ENCODE measurements around the gene APPBP2. TPM values are rescaled to one million over a fixed set of nuclear protein-coding genes. Genes with fewer than 3 reads are reported as not detected.
"Not testable (repeated sequence)": the region's sequence is repeated elsewhere in the genome, so short reads cannot be mapped to it uniquely, and the experiment has no call there.

APPBP2 gene, protein sequence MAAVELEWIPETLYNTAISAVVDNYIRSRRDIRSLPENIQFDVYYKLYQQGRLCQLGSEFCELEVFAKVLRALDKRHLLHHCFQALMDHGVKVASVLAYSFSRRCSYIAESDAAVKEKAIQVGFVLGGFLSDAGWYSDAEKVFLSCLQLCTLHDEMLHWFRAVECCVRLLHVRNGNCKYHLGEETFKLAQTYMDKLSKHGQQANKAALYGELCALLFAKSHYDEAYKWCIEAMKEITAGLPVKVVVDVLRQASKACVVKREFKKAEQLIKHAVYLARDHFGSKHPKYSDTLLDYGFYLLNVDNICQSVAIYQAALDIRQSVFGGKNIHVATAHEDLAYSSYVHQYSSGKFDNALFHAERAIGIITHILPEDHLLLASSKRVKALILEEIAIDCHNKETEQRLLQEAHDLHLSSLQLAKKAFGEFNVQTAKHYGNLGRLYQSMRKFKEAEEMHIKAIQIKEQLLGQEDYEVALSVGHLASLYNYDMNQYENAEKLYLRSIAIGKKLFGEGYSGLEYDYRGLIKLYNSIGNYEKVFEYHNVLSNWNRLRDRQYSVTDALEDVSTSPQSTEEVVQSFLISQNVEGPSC
- total RNA-seq: 10 to 100 TPM; 31.3 to 38.2 TPM
- long read RNA-seq, donor 1, full-length matches to known transcripts: 9 of 14 reads
- long read RNA-seq, donor 1, partial matches to known transcripts: 1 of 14 reads
- long read RNA-seq, donor 1, other reads (novel, unspliced or antisense): 4 of 14 reads
- long read RNA-seq, donor 2, full-length matches to known transcripts: 47 of 56 reads
- long read RNA-seq, donor 2, partial matches to known transcripts: 3 of 56 reads
- long read RNA-seq, donor 2, other reads (novel, unspliced or antisense): 6 of 56 reads

DNA sequence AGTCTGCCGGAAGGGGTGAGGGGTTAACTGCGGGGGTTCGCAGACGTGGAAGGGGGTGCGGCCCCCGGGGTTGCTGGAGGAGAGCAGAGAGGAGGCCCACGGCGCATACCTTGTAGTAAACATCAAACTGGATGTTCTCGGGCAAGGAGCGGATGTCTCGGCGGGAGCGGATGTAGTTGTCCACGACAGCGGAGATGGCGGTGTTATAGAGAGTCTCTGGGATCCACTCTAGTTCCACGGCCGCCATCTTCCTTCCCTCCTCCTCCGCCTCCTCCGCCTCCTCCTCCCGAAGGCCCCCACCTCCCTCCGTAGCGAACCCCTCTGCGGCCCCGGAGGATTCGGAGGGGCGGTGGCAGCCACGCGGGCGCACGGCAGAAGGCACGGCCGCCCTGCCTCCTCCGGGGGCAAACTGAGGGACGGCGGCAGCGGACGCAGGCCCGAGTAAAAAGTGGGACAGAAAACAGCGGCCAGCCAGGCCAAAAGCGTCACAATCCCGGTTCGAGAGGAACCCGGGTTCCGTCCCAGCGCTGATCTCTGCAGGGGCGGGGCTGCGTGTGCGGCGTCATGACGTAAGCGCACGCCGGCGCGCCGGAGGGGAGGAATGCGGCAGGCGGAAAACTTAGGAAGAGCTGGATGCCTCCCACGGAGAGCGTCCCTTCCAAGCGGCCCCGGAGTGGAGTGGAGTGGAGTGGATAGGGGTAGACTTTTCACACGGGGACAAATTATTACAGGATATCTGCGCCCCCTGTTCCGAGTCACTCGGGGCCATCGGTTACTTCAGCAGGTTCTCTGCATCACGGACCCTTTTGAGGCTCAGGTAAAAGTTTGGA lies at the start of gene APPBP2:
APPBP2 (minus strand) TSS at position 558 of the 830 bp plus-strand sequence; CDS start at position 247, 311 bp downstream.
- intact Hi-C loops (cut with DNase I): no loop called here
- DNase-seq (ENCODE audit: low spot score): peak; percentile 97

DNA sequence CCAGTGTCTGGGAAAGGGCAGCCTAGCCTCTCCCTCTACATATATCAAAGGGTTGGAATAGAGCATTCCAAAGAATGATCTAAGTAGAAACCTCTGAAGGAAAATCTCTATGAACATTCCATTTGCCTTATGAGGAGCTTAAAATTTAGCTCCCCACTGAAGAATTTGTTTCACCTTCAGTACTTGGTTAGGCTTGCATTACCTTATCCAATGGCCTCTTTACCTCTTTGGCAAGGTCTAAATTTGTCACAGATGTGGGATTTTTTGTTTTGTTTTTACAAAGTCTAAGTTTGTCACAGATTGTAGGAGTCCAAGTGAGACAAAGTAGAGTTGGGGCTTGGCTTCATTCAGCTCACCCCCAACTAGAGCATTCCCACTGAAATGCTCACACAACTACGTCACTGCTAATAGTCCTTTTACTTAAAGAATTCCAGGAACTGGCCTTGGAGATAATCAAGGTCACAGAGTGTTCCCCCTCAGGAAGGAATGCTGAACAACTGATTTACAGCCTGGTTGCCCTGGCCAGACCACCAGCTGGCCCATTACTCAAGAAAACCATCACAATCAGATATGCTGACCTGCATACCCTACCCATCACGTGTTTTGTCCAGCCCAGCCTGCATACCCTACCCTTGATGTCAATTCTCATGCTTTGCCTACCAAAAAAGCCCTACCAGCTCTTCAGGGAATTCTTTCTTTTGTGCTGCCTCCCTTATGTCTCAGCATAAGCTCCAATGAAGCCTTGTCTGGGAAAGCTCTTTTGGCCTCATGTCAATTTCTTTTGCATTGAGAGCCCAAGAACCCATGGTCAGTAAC lies 47.4 kb upstream of the APPBP2 start:
- intact Hi-C loops (cut with DNase I): loop anchor here in 1 of 2 donors (10.0 kb wide), 1 partner anchor 61 kb away; no protein-coding TSS in a partner anchor

DNA sequence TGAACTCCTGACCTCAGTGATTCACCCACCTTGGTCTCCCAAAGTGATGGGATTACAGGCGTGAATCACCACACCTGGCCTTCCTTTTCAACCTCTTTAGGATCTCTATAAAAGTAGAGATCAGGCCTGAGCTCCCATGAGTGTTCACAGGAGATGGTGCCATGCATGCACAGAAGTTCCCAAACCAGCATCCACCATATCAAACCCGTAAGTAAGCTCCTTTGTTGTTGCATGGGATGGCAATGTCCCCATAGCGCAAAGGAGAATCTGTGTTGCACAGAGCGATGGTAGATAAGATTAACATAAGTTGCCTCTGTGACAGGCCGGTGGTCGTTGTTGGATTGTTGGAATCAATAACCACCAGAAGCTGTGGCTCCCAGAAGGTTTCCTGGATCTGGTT lies 39.2 kb upstream of the APPBP2 start:
- intact Hi-C loops (cut with DNase I): no loop called here
- DNase-seq (ENCODE audit: low spot score): no peak

More for the DNA sequence above, 47.4 kb upstream of the APPBP2 start:
- no peak for DNase-seq (ENCODE audit: low spot score)

DNA sequence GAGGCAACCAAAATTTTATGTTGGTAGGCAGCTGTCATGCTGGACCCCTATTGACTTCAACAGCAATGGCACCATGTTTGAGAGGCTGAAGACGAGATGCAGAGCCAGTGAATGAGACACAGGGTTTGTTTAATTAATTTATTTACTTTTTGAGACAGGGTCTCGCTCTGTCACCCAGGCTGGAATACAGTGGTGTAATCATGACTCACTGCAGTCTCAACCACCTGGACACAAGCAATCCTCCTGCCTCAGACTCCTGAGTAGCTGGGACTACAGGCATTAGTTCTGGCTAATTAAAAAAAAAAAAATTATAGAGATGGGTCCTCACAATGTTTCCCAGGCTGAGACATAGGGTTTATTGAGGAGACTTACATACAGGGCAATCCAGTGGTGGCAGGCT lies 37.7 kb upstream of the APPBP2 start:
- intact Hi-C loops (cut with DNase I): no loop called here
- no peak for DNase-seq (ENCODE audit: low spot score)

DNA sequence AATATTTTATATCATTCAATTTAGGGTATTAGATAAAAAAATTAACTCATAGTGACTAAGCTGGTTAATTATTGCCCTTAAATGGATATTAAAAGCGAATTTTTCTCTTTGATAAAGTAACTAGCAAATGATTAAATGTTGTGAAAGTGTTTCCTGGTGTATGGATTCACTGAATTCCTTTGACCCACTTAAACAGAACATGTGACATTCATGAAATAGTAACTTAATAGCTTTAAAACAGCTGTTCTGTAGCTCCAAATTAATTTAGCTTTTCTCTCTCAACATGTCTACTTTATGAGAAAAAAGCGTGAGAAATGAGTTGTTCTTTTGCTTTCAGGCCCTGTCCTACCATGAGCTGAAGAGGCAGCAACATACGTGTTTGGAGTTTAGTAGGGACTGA lies 36.4 kb upstream of the APPBP2 start:
- no peak for DNase-seq (ENCODE audit: low spot score)
- intact Hi-C loops (cut with DNase I): no loop called here

DNA sequence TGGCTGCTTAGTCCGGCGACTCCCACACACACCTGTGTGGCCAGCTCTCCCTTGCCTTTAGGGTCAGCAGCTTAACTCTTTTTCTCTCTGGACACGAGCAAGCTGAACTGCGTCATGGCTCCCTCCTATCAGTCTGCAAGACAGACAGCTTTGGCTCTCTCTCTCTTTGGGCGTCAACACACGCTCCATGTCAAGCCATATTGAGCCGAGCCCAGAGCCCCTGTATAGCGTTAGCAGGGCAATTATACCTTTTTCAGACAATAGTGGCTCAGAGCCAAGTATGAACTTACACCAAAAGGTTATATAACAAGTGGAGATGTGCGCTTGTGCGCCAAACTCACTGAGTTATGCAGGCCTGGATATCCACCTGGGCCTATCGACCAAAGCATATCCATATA lies 34.8 kb upstream of the APPBP2 start:
- intact Hi-C loops (cut with DNase I): no loop called here
- no peak for DNase-seq (ENCODE audit: low spot score)

DNA sequence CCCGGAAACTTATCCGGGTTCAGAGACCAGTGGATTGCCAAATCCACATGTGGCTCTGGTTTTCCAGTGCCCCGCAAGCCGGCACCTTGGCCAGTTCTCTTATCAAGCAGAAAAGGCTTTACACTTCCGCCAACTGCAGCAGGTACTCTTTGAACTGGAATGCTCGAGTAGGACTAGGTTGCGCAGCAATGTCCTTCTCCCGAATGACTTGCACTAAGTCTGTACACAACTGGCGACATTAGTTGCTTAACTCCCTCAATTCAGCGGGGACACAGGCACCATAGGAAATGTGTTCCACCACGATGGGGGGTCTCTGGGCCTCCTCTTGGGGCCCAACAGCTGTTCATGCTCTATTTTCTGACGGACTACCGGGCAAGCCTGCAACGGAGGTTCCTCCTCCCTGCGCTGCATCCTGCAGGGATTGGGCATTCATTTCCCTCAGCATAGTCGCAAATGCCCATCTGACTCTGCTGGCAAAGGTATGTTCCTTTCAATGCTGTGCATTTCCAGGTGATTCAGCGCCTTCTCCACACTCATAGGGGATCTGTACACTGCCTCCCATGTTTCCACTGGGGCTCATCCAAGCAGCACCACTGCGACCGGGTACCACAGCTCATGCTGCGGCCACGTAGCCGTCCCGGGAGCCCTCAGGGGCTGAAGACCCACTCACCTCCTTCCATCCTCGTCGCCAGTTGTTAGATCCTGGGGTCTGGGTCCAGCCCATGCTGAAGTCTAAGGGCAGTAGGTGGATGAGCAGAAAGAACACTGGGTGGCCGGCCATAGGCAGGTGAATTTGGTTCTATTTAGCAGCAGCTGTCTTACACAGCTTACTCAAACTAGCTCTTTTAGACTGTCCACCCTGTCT lies 34.2 kb upstream of the APPBP2 start:
- intact Hi-C loops (cut with DNase I): no loop called here
- DNase-seq (ENCODE audit: low spot score): no peak

DNA sequence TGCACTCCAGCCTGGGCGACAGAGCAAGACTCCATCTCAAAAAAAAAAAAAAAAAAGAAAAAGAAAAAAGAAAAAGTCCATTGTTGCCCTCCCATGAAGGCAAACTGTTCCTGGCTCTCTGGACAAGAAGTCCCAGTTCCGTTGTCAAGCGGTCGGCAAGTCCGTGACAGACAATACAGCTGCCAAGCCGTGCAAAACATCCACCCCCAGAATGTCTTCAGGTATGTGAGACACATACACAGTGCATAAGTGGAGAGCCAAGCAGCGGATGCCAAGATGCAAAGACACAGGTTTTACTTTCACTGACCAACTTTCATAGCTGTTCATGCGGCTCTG lies 33.6 kb upstream of the APPBP2 start:
- DNase-seq (ENCODE audit: low spot score): no peak
- intact Hi-C loops (cut with DNase I): no loop called here

DNA sequence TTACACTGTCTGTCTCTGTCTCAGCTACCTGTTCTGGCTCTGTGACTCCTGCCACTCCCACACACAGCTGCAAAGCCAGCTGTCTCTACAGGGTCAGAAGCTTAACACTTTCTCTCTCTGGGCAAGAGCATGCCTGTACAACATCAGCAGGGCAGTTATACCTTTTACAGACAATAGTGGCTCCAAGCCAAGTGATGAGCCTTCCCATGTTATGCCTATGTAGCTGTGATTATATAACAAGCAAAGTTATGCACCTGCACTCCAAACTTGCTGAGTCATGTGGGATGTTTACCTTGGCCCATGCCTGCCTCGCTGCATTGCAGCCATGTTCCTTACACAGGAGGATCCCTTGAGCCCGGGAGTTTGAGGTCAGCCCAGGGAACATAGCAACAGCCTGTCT lies 31.8 kb upstream of the APPBP2 start:
- intact Hi-C loops (cut with DNase I): no loop called here

DNA sequence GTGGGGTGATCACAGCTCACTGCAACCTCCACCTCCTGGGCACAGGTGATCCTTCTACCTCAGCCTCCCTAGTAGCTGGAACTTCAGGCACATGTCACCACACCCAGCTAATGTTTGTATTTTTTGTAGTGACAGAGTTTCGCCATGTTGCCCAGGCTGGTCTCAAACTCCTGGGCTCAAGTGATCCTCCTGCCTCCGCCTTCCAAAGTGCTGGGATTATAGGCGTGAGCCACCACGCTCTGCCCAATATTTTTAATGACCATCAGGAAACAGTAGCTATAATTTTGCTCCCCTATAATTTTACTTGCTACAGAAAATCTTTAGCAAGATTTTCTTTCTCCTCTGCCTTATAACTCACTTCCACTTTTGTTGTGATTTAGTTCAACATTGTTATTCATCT lies 29.7 kb upstream of the APPBP2 start:
- intact Hi-C loops (cut with DNase I): no loop called here
- DNase-seq (ENCODE audit: low spot score): no peak

More for the DNA sequence above, 31.8 kb upstream of the APPBP2 start:
- DNase-seq (ENCODE audit: low spot score): no peak

DNA sequence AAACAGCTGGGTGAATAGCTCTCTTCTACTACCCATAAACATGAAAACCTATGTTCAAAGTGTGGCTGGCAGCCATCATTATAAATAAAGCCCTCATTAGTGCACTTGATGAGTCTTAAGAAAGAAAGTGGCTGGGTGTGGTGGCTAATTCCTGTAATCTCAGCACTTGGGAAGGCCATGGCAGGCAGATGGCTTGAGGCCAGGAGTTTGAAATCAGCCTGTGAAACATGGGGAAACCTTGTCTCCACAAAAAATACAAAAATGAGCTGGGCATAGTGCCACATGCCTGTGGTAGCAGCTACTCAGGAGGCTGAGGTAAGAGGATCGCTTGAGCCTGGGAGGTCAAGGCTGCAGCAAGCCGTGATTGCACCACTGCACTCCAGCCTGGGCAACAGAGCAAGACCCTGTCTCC lies 28.3 kb upstream of the APPBP2 start:
- no peak for DNase-seq (ENCODE audit: low spot score)
- intact Hi-C loops (cut with DNase I): no loop called here

DNA sequence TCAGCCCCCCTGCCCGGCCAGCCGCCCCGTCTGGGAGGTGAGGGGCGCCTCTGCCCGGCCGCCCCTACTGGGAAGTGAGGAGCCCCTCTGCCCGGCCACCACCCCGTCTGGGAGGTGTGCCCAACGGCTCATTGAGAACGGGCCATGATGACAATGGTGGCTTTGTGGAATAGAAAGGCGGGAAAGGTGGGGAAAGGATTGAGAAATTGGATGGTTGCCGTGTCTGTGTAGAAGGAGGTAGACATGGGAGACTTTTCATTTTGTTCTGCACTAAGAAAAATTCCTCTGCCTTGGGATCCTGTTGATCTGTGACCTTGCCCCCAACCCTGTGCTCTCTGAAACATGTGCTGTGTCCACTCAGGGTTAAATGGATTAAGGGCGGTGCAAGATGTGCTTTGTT lies 26.2 kb upstream of the APPBP2 start:
- not testable (repeated sequence) for DNase-seq (ENCODE audit: low spot score)

DNA sequence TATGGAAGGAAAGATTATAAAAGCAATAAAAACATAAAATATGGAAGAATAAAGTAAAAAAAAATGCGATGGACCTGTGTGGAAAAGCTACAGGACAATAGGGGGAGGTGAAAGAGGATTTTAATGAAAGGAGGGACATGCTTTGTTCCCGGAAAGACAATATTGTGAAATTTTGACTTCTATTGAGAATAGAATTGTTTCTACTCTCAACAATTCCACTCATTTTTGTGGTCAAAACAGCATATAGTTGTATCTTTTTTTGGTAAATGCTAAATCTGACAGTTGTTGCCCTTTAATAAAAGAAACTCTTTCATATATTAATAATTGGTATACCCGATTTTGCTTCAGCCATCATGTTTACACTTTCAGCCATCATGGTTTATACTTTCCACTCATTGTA lies 22.9 kb upstream of the APPBP2 start:
- intact Hi-C loops (cut with DNase I): no loop called here
- no peak for DNase-seq (ENCODE audit: low spot score)

More for the DNA sequence above, 26.2 kb upstream of the APPBP2 start:
- intact Hi-C loops (cut with DNase I): not testable (repeated sequence)

DNA sequence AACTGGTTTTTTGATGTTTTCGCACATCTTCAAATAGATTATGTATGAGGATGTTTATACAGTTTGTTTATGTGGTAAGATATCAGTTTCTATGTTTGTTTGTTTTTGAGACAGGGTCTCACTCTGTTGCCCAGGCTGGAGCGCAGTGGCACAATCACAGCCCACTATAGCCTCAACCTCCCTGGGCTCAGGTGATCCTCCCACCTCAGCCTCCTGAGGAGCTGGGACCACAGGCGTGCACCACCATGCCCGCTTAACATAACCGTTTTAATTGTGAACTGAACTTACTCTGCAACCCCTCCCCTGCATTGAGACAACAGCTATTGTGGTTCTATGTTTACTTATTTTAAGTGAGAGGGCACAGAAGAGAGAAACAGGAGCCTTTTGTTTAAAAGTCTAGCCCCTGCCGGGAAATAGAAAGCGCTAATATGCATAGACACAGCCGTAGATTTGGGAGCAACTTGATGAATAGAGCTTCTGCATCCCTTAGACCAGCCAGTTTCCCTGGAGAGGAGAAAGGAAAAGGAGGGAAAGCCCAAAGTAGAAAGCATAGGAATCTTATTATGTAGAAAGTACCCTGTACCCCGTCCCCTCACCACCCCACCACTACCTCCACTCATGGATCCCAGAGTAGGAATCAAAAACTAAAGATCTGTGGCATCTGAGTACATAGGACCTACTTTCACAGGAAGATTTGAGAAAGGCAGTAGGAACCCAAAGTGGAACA lies 19.6 kb upstream of the APPBP2 start:
- intact Hi-C loops (cut with DNase I): no loop called here
- no peak for DNase-seq (ENCODE audit: low spot score)

DNA sequence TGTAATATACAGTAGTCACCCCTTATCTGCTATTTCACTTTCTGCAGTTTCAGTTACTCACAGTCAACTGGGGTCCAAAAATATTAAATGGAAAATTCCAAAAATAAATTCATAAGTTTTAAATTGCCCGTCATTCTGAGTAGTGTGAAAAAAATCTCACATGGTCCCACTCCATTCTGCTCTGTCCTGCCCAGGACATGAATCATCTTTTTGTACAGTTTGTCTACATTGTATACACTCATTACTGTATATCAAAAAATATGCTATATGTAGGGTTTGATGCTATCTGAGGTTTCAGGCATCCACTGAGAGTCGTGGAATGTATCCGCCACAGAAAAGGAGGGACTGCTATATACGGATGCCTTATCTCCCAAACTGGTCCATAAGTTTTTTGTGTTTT lies 16.0 kb upstream of the APPBP2 start:
- no peak for DNase-seq (ENCODE audit: low spot score)
- intact Hi-C loops (cut with DNase I): no loop called here

DNA sequence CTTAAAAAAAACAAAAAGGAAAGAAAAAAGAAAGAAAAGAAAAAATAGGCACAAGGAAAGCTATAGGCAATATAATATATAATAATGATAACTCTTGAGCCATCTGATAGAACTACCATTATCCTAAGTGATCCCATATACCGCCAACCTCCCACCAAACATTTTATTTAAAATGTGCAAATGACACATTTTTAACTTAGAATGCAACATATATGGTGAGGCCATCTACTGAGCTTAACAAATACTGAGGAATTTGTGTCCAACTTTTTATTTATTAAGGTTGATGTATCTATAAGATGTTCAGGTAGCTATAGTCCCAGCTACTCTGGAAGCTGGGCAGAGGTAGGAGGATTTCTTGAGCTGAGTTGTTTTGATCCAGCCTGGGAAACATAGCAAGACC lies 14.4 kb upstream of the APPBP2 start:
- DNase-seq (ENCODE audit: low spot score): no peak
- intact Hi-C loops (cut with DNase I): no loop called here

DNA sequence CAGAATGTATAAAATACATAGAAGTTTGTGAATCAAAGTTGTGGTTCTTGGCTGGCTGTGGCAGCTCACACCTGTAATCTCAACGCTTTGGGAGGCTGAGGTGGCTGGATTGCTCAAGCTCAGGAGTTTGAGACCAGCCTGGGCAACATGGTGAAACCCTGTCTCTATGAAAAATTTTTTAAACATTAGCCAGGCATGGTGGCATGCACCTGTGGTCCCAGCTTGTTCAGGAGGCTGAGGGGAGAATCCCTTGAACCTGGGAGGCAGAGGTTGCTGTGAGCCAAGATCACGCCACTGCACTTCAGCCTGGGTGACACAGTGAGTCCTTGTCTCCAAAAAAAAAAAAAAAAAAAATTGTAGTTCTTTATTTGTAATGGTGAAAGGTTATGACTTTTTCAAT lies 13.8 kb upstream of the APPBP2 start:
- intact Hi-C loops (cut with DNase I): no loop called here
- DNase-seq (ENCODE audit: low spot score): no peak

Data from posterior vena cava (tissue), 2 donors.